Superior temporal gyrus (tissue), 1 donor: ENCODE results near the gene DUOX1.

Experiments
- DNase-seq: peaks from one replicate; pipeline ENCODE4 v3.0.0-alpha.2; 2016; ENCODE audit errors: extremely low spot score

The DUOX1 gene

GRCh38 chr15:45143946-45144345 is 14.2 kb downstream of the DUOX1 start:
- DNase-seq: no peak

GRCh38 chr15:45144775-45145174 is 15.0 kb downstream of the DUOX1 start:
- no peak for DNase-seq

DNA sequence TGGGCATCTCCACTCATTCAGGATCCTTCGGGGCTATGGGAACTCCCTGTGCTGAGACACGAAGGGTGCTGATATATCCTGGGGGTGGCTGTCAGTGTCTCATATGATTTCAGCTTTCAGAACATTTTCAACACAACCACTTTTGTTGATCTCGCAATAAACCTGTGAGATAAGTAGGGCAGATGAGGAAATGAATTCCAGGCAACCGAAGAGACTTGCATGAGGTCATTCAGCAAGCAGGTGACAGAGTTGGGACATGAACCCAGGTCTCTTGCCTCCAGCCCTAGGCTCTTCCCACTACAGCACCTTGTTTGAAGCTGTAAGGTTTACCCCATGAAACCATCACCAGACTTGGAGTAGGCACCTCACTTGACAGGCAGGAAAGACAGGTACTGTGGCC is 16.6 kb downstream of the DUOX1 start:
- no peak for DNase-seq

GRCh38 chr15:45147606-45148005 is 17.8 kb downstream of the DUOX1 start:
- no peak for DNase-seq

GRCh38 chr15:45148076-45149059 is 18.6 kb downstream of the DUOX1 start:
- no peak for DNase-seq

- no peak for DNase-seq
Measured at GRCh38 chr15:45149060-45149459, 19.3 kb downstream of the DUOX1 start.

GRCh38 chr15:45150481-45150880 is 20.7 kb downstream of the DUOX1 start:
- no peak for DNase-seq

GRCh38 chr15:45150997-45151396 is 21.2 kb downstream of the DUOX1 start:
- DNase-seq: no peak

DNA sequence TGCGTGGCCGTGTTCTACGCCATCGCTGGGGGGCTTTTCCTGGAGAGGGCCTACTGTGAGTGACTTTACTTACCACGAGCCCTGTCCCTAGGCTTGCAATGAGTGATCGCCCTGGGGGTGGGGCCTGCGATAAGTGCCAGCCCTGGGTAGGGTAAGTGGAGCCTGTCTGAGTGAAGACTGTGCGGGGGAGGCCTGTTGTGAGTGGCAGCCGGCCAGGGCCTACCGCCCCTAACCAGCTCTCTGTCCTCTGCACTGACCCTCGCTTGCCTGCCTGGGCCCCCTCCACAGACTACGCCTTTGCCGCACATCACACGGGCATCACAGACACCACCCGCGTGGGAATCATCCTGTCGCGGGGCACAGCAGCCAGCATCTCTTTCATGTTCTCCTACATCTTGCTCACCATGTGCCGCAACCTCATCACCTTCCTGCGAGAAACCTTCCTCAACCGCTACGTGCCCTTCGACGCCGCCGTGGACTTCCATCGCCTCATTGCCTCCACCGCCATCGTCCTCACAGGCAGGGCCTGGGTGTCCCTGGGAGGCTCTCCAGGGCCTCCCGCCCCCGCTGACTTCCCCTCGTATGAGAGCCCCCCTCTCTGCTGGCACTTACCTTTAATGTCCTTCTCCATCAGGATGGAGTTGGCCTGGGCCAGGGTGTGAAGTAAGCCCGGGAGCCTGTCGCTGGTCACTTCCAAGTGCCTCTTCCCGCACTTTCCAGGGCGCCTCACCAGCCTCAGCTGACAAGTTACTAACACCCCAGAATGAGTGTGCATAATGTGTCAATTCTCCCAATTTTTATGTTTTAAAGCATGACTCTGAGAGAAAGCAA is 22.4 kb downstream of the DUOX1 start:
- DNase-seq: no peak

- no peak for DNase-seq
Measured at GRCh38 chr15:45155739-45156138, 25.9 kb downstream of the DUOX1 start.

- DNase-seq: peak; percentile 44
Measured at GRCh38 chr15:45156744-45157455, 27.1 kb downstream of the DUOX1 start.

- DNase-seq: peak; percentile 87
Measured at GRCh38 chr15:45157974-45158373, 28.2 kb downstream of the DUOX1 start.

- no peak for DNase-seq
Measured at GRCh38 chr15:45161666-45162065, 31.9 kb downstream of the DUOX1 start.

DNA sequence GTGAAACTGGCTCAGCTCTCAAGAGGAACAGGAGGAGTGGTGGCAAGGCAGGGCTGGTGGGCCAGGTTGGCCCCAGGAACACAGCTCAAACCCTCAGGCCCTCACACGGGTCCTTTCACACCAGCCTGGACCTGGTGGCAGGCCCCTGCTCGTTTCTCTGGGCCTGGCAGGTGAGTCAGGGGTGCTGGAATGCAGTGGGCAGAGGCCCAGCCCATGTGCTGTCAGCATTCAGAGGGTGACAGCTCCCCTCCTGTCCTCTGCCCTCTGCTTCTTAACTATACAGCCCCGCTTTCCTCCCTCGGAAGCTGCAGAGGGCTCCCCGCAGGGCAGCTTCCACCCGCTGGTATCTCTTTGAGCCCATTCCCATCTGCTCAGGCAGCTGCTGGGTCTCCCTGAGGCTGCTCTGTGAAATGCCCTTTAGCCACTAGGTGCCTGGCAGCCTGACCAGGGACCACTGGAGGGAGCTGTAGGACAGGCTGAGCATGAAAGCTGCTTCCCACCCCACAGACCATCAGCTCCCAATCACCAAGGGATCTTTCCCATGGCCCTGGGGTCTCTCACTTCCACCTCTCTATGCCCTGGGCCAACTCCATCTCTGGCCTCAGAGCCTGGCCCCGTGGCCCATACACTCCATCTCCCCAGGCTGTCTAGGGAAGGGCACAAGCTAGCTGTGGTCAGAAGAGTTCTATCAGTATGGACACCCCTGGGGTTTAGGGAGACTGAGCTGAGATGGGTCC is 33.1 kb downstream of the DUOX1 start:
- peak; percentile 86 for DNase-seq

DNA sequence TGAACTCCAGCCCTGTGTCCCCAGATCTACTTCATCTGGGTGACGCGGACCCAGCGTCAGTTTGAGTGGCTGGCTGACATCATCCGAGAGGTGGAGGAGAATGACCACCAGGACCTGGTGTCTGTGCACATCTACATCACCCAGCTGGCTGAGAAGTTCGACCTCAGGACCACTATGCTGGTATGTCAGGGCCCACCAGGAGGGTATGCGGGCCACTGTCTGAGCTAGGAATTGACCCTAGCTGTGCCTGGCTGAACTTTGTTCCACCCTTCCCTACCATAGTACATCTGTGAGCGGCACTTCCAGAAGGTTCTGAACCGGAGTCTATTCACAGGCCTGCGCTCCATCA is 33.7 kb downstream of the DUOX1 start:
- DNase-seq: no peak

- no peak for DNase-seq
Measured at GRCh38 chr15:45164914-45165313, 35.1 kb downstream of the DUOX1 start.

GRCh38 chr15:45165536-45165935 is 35.7 kb downstream of the DUOX1 start:
- DNase-seq: no peak

- peak; percentile 87 for DNase-seq
Measured at GRCh38 chr15:45166834-45167630, 37.2 kb downstream of the DUOX1 start.

- no peak for DNase-seq
Measured at GRCh38 chr15:45167631-45168205, 37.9 kb downstream of the DUOX1 start.

GRCh38 chr15:45168286-45168685 is 38.5 kb downstream of the DUOX1 start:
- DNase-seq: no peak
